GM21447 (cell line): ENCODE data around the gene TPP2.

Source experiments
- ATAC-seq: cut with Tn5 transposase; IDR thresholded peaks from one replicate; pipeline ENCODE4 v1.9.1; 2021; ENCODE audit not compliant: unreplicated experiment

TPP2 gene

GRCh38 chr13:102596147-102597028, at the start of gene TPP2:
Gene TPP2, plus strand, starts transcription at chr13:102596986. Its CDS starts 53 bp downstream, at chr13:102597039.
- ATAC-seq, result peak; percentile 69

DNA sequence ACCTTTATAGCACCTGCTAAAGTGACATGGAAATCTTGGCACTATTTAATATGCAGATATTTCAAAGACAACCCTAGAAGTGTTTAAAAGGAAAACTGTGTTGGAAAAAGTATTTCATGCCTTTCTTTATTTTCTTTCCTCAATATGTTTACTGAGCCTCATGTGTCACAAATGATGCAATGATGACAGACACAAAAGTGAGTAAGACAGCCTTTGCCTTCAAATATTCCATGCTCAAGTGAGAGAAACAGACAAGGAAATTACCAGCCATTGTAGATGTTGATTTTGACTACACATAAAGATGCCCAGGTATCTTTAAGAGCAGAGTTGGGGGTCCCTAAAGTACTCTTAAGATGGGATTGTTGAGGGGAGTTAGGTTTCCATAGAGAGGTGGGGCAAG, 48.0 kb upstream of the TPP2 start:
- ATAC-seq, result no peak

GRCh38 chr13:102550507-102550906, 46.3 kb upstream of the TPP2 start:
- ATAC-seq, result no peak

DNA sequence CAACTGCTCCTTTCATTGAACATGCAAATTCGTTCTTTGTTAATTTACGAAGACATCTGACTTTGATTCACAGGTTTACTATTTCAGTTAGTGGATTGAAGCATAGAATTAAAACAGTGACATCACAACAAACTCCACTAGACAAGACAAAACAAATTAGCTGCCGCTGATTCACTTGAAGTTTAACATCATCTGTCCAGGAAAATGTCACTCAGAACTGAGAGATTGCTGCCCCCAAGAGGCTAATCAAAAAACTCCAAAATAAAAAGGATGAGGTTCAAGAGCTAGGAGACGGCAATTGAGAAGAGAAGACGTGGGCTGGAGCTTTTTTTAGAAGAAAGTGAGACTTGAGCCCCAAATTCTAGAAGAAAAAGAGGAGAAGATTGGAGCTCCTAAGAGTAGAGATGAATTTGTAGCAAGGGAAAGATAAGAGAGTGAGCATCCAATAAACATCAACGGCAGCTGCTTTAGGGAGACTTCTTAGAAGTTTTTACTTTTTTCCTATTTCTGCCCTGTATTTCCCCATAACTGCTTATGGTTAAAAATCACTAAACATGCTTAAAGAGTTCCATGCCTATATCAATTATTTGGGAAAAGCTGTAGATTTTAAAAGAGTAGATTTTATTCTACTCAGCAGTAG, 40.8 kb upstream of the TPP2 start:
- ATAC-seq, result peak; percentile 77

DNA sequence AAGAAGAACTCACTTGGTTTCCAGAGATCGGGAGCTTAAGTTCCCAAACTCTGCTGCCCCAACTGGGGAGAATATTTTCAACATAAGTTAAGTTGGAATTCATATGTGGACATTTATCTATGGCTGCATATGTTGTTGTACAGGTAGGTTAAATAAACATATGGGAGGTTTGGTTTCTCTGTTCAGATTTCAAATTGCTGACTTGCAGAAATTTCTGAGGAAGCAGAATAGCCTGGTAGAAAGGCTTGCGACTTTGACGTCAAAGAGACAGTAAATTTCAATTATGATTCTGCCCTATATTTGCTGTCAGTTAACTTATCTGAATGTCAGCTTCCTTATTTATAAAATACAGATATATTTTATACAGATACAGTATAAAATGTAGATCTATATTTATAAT, 40.0 kb upstream of the TPP2 start:
- no peak for ATAC-seq

GRCh38 chr13:102558029-102558428, 38.8 kb upstream of the TPP2 start:
- ATAC-seq, result no peak

GRCh38 chr13:102561933-102562332, 34.9 kb upstream of the TPP2 start:
- ATAC-seq, result no peak

GRCh38 chr13:102563267-102563666, 33.5 kb upstream of the TPP2 start:
- no peak for ATAC-seq

- no peak for ATAC-seq
Measured at GRCh38 chr13:102564564-102564963, 32.2 kb upstream of the TPP2 start.

GRCh38 chr13:102566513-102566912, 30.3 kb upstream of the TPP2 start:
- no peak for ATAC-seq

DNA sequence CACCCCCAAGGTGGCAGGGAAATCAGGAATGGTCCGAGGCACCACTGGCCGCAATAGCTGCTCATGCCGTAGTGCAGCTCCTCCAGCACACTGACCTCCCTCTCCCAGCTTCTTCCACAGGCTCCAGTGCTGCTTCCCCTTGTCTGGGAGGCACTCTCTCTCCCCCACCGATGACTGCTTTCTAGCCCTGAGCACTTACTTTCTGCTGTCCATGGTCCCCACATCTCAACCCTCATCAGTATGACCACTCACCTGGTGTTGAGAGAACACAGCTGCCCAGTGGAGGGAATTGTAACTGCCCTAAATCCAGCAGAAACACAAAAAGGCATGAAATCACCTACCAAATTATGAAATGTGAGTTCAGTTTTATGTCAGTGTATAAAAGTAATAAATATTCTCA, 28.9 kb upstream of the TPP2 start:
- ATAC-seq, result no peak

- no peak for ATAC-seq
Measured at GRCh38 chr13:102569488-102569887, 27.3 kb upstream of the TPP2 start.

DNA sequence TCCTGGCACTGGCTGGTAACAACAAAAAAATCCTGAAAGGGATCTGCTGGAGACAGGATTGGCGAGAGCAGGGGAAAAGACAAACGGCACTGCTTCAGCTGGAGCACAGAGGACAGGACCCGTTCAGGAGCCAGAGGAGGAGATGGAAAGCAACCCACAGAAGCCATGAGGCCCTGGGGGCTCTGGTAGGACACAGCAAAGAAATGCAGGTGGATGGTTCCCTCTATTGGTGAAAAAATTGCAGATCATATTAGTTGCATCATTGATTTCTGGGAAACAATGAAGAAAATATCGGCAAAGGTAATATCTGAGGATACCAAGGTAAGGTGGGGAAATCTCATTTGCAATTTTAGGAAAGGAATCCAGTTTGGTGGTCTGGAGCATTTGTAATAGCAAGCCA, 25.7 kb upstream of the TPP2 start:
- no peak for ATAC-seq

GRCh38 chr13:102572323-102572722, 24.5 kb upstream of the TPP2 start:
- no peak for ATAC-seq

- ATAC-seq, result peak; percentile 52
Measured at GRCh38 chr13:102580552-102581169, 16.1 kb upstream of the TPP2 start.

DNA sequence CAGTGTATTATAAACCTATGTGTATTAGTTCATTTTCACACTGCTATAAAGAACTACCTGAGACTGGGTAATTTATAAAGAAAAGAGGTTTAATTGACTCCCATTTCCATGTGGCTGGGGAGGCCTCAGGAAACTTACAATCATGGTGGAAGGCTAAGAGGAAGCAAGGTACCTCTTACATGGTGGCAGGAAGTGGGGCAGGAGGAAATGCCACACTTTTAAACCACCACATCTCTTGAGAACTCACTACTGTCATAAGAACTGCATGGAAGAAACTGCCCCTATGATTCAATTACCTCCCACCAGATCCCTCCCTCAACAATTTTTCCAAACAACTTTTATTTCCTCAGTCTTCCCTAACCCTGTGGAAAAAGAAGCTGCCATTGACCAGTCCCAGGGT, 14.5 kb upstream of the TPP2 start:
- no peak for ATAC-seq

GRCh38 chr13:102584434-102584833, 12.4 kb upstream of the TPP2 start:
- ATAC-seq, result peak; percentile 78

- no peak for ATAC-seq
Measured at GRCh38 chr13:102586615-102587014, 10.2 kb upstream of the TPP2 start.

GRCh38 chr13:102587916-102588315, 8.9 kb upstream of the TPP2 start:
- no peak for ATAC-seq

DNA sequence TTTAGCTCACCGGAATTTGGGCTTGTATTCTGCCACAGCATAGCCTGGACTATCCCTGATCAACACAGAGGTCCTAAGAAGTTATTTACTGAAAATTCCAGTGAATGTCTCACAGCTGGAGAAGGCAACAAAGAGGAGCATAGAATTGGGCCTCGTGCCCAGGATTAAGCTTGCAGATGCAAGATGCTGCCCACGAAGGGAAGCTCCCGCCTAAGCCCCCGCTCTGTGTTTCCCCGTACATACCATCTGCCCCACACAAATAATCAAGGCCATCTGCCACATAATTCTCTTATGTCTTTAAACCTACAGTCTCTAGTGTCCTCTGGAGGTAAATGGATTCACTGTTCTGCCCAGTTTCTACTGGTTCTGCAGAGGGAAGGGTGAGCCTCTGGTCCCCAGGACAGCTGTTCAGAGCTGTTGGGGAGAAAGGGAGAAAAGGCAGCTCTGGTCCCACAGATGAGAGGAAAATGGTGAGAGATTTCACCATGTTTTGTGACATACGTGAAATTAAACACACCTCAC, 7.4 kb upstream of the TPP2 start:
- ATAC-seq, result no peak

- peak; percentile 37 for ATAC-seq
Measured at GRCh38 chr13:102591988-102592781, 4.6 kb upstream of the TPP2 start.
